Measurements from ENCODE around the gene RAB7A. TPM values are rescaled to one million over a fixed set of nuclear protein-coding genes. Genes with fewer than 3 reads are reported as not detected.
"Not testable (repeated sequence)": the region's sequence is repeated elsewhere in the genome, so short reads cannot be mapped to it uniquely, and the experiment has no call there.

Gene RAB7A
- total RNA-seq, 4 donors from 2014 or later: 98.9 to 114 (median 110) TPM

DNA sequence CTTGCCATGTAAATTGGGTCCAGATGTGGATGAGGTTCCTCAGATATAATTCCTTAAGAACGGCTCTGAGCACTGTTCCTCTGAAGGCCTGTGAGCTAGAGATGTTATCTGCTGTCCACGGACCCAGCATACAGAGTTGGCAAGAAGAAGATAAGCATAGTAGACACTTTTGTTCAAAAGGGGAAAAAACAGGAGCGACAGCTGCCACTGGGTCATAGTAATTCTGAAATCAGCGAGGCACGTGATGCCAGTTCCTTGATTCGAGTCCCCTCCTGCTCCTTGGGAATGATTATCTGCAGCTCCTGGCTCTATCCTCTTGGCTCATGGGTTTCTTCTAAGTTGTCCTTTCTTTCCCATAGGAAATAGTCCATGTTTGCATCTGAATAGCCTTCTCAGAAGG, 2.5 kb upstream of the RAB7A start:
- 82 to 87% methylated on average over 6 of the region's 6 CpGs for WGBS, 2 donors
- DNase-seq: no peak
- no peaks in the 10 kb centered on the region for H3K27me3 ChIP-seq
- intact Hi-C loops (cut with DNase I): loop anchor here (10.0 kb wide), 1 partner anchor 71 kb away; no protein-coding TSS in a partner anchor
- peaks cover 0 to 4% of the 10 kb centered on the region in 2 donors for H3K36me3 ChIP-seq
- no peak overlapping the region for H3K4me3 ChIP-seq (replicated peaks in 1 of 3)
- H3K27ac ChIP-seq: no peak overlapping the region
- no peaks in the 10 kb centered on the region for H3K9me3 ChIP-seq
- H3K4me1 ChIP-seq: peaks cover 15 to 17% of the 10 kb centered on the region in 2 donors
- TF ChIP-seq CTCF (IDR thresholded peaks at IDR 0.05) (no peak), POLR2A (IDR thresholded peaks at IDR 0.05) (no peak)

DNA sequence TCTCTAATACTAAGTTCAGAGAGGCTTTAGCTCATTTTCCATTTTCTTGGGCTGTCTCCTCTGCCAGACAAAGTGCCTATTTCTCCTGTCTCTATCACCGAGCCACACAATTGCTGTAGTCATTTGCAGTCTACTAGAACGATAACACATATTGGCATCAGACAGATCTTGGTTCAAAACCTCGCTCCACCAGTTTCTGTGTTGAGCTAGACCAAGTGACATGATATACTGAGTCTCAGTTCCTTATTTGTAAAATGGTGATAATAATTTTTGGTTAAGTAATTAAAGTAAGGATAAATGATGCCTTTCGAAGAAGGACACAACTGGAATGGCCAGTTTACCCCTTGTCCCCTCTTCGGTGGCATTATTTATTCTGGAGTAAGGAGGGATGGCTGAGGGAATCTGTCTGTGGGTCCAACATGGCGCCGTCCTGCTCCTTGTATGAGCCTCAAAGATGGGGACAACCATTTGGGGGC, 398 bp upstream of the RAB7A start:
- peaks cover 0 to 4% of the 10 kb centered on the region in 2 donors for H3K36me3 ChIP-seq
- no peaks in the 10 kb centered on the region for H3K27me3 ChIP-seq
- DNase-seq: no peak
- H3K4me1 ChIP-seq: peaks cover 26 to 33% of the 10 kb centered on the region in 2 donors
- H3K9me3 ChIP-seq: no peaks in the 10 kb centered on the region
- H3K4me3 ChIP-seq (replicated peaks in 1 of 3): no peak overlapping the region
- H3K27ac ChIP-seq: peak overlapping the region; percentile 40 to 97 (median 51)
- WGBS, 2 donors: 50 to 53% methylated on average over 7 of the region's 7 CpGs
- TF ChIP-seq POLR2A (IDR thresholded peaks at IDR 0.05): no peak
- no peak for TF ChIP-seq CTCF (IDR thresholded peaks at IDR 0.05)
- intact Hi-C loops (cut with DNase I): loop anchor here (10.0 kb wide), 1 partner anchor 69 kb away; no protein-coding TSS in a partner anchor

DNA sequence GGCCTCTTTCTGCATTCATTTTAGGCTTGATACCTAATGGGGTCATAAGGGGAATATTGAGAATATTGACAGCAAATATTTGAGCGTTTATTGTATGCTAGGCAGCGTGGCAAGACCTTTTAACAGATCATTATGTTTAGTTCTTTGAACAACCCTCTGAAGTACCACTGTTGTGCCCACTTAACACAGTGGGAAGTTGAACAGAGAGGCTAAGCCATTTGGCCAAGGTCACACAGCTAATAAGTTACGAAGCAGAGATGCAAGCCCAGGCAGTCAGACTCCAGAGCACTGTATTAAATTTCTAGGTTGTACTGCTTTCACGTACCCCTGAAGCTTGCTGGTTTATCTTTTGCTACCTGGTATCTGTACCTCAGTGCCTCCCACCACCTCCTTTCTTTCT, 1.1 kb downstream of the RAB7A start:
- peaks cover 37 to 43% of the 10 kb centered on the region in 2 donors for H3K4me1 ChIP-seq
- intact Hi-C loops (cut with DNase I): loop anchor here (10.0 kb wide), 1 partner anchor 68 kb away; no protein-coding TSS in a partner anchor

GRCh38 chr3:128727485-128727884, 1.5 kb downstream of the RAB7A start:
- H3K9me3 ChIP-seq: no peaks in the 10 kb centered on the region
- no peak for DNase-seq
- H3K27ac ChIP-seq: peak overlapping the region in 2 of 3 donors; percentile 97
- H3K4me3 ChIP-seq (replicated peaks in 1 of 3): peak overlapping the region; percentile 49 to 100 (median 97)
- no peak for TF ChIP-seq POLR2A (IDR thresholded peaks at IDR 0.05)
- no peak for TF ChIP-seq CTCF (IDR thresholded peaks at IDR 0.05)
- H3K27me3 ChIP-seq: no peaks in the 10 kb centered on the region
- peaks cover 37 to 48% of the 10 kb centered on the region in 2 donors for H3K4me1 ChIP-seq
- peaks cover 0 to 4% of the 10 kb centered on the region in 2 donors for H3K36me3 ChIP-seq
- WGBS, 2 donors: 21 to 43% methylated on average over 6 of the region's 6 CpGs
- intact Hi-C loops (cut with DNase I): loop anchor here (10.0 kb wide), 1 partner anchor 67 kb away; no protein-coding TSS in a partner anchor

More for the DNA sequence above, 1.1 kb downstream of the RAB7A start:
- 14 to 25% methylated on average over 4 of the region's 4 CpGs for WGBS, 2 donors
- Histone ChIP-seq H3K4me3 (replicated peaks in 1 of 3) (peak overlapping the region; percentile 49 to 100 (median 97)), H3K27me3 (no peaks in the 10 kb centered on the region), H3K27ac (peak overlapping the region in 2 of 3 donors; percentile 97), H3K36me3 (peaks cover 0 to 4% of the 10 kb centered on the region in 2 donors), H3K9me3 (no peaks in the 10 kb centered on the region)
- no peak for DNase-seq
- no peak for TF ChIP-seq POLR2A (IDR thresholded peaks at IDR 0.05)
- no peak for TF ChIP-seq CTCF (IDR thresholded peaks at IDR 0.05)

DNA sequence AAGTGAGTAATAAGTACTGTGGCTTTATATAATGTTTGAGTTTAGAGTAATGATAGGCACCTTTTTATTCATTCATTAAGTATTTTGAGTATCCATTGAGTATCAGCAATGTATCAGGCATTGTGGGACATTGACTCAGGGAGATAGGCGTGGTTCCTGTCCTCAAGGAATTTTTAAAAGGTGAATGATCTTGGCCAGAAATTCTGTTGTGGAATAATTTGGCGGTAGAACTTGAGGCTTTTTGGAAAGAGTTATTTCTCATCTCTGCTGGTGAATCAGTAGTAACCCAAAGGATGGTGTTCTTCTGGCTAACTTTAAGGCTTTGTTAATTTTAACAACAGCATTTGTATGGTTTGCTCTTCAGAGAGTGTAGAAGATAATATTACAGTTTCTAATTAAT, 2.0 kb downstream of the RAB7A start:
- no peaks in the 10 kb centered on the region for H3K27me3 ChIP-seq
- H3K4me3 ChIP-seq (replicated peaks in 1 of 3): no peak overlapping the region
- intact Hi-C loops (cut with DNase I): loop anchor here (10.0 kb wide), 1 partner anchor 67 kb away; no protein-coding TSS in a partner anchor
- peak overlapping the region in 2 of 3 donors; percentile 97 for H3K27ac ChIP-seq
- 71 to 80% methylated on average over 2 of the region's 2 CpGs for WGBS, 2 donors
- TF ChIP-seq POLR2A (IDR thresholded peaks at IDR 0.05): no peak
- no peak for TF ChIP-seq CTCF (IDR thresholded peaks at IDR 0.05)
- peaks cover 0 to 4% of the 10 kb centered on the region in 2 donors for H3K36me3 ChIP-seq
- H3K4me1 ChIP-seq: peaks cover 41 to 53% of the 10 kb centered on the region in 2 donors
- no peaks in the 10 kb centered on the region for H3K9me3 ChIP-seq
- DNase-seq: no peak

DNA sequence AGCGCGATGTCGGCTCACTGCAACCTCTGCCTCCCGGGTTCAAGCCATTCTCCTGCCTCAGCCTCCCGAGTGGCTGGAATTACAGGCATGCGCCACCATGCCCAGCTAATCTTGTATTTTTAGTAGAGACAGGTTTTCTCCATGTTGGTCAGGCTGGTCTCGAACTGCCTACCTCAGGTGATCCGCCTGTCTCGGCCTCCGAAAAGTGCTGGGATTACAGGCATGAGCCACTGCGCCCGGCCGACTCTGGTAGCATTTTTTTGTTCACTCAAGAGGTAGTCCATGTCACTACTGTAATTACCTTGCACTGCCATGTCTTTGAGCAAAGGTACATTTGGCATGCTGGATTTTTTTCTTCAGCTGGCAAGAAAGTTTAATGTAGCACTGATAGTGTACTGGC, 2.5 kb downstream of the RAB7A start:
- intact Hi-C loops (cut with DNase I): loop anchor here (10.0 kb wide), 1 partner anchor 66 kb away; no protein-coding TSS in a partner anchor
- not testable (repeated sequence) for H3K9me3 ChIP-seq; H3K36me3 ChIP-seq; DNase-seq; H3K27me3 ChIP-seq; H3K4me3 ChIP-seq (replicated peaks in 1 of 3); H3K27ac ChIP-seq
- peaks cover 47 to 58% of the 10 kb centered on the region in 2 donors for H3K4me1 ChIP-seq
- WGBS, 2 donors: 94 to 95% methylated on average over 13 of the region's 13 CpGs

All from thyroid gland (tissue), 4 donors.